HPDE6-E6E7 (cell line): ENCODE data around the gene FUCA1.
A peak's percentile ranks its signal among the peaks of the same experiment; 100 is the strongest.
"Not testable (repeated sequence)": the region's sequence is repeated elsewhere in the genome, so short reads cannot be mapped to it uniquely, and the experiment has no call there.

Source experiments
- DNase-seq: peaks from one replicate; pipeline ENCODE4 v3.0.0; 2011; ENCODE audit warnings: missing footprints; ENCODE audit errors: extremely low spot score

The FUCA1 gene

DNA sequence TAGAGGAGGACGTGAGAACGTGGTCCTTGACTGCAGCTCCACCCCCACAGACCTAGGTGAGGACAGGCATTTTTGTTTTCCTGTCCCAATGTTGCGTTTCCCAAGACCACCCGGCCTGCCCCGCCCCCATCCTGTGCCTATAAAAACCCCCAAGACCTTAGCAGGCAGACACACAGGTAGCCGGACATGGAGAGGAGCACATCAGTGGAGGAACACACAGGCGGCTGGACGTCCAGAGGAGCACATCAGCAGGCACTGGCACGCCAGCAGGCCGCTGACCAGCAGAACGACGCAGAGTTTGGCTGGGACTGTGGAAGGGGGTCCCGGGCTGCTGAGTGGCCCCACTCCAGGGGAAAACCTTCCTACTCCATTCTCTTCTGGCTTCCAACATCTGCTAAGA, 30.2 kb downstream of the FUCA1 start:
- no peak for DNase-seq

DNA sequence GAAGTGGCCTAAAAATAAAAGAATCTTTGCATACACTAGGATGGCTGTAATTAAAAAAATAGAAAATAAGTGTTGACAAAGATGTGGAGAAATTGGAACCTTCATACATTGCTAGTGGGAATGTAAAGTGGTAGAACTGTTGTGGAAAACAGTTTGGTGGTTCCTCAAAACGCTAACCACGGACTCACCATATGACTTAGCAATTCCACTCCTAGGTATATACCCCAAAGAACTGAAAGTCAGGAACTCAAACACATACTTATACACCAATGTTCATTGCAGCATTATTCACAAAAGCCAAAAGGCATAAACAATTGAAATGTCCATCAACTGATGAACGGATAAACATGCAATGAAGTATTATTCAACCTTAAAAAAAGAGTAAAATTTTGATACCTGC, 32.1 kb downstream of the FUCA1 start:
- no peak for DNase-seq

DNA sequence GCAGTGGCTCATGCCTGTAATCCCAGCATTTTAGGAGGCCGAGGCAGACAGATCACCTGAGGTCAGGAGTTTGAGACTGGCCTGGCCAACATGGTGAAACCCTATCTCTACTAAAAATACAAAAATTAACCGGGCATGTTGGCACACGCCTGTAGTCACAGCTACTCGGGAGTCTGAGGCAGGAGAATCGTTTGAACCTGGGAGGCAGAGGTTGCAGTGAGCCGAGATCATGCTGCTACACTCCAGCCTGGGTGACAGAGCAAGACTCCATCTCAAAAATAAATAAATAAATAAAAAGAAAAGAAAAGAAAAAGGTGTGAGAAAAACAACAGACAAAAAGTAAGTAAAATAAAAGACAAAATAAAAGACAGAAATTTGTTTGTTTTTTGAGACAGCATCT, 33.9 kb downstream of the FUCA1 start:
- not testable (repeated sequence) for DNase-seq

DNA sequence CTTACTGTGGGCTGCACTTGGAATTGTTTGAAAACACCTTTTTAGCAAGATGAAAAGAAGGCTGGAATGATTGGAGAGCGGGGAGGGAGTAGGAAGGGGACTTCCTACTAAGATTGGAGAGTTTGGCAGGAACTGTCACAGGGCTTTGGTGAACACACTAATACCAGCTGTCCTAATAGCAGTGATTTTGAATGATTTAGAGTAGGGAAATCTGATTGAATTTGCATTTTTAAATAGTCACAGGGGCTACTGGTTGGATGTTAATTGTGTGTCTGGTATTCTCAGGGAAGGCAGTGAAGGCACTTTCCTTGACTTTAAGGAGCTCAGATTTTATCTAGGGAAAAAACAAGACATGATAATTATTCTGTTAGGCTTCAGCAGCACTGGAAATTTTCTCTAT, 40.4 kb downstream of the FUCA1 start:
- no peak for DNase-seq

DNA sequence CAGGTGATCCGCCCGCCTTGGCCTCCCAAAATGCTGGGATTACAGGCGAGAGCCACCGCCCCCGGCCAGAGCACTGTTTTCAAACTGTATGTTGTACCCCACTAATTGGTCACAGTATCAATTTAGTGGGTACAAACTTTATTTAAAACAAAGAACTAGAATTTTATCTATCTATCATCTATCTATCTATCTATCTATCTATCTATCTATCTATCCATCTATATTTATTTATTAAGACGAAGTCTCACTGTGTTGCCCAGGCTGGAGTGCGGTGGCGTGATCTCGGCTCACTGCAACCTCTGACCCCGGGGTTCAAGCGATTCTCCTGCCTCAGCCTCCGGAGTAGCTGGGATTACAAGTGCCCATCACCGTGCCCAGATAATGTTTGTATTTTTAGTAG, 41.5 kb downstream of the FUCA1 start:
- DNase-seq = not testable (repeated sequence)

DNA sequence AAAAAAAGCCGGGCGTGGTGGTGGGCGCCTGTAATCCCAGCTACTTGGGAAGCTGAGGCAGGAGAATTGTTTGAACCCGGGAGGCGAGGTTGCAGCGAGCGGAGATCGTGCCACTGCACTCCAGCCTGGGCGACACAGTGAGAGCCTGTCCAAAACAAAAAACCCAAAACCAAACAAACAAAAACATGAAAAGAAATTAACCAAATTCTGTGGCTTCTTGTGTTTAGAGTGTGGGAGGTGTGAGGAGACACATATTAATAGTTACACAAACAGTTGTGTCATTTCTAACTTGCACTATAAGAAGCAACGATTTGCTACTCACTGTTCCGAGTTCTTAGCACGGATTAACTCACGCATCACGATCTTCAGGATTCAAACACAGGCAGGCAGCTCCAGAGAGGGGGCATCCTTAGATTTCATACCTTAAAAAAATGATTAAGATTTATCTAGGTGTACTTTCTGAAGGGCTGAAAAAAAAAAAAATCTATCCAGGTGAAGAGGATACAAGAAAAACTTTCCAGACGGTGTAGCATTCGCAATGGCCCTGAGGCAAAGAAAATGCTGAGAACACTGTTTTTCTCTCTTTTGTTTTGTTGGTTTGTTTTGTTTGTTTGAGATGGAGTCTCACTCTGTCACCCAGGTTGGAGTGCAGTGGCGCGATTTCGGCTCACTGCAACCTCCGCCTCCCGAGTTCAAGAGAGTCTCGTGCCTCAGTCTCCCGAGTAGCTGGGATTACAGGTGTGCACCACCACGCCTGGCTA, 42.1 kb downstream of the FUCA1 start:
- DNase-seq = no peak

DNA sequence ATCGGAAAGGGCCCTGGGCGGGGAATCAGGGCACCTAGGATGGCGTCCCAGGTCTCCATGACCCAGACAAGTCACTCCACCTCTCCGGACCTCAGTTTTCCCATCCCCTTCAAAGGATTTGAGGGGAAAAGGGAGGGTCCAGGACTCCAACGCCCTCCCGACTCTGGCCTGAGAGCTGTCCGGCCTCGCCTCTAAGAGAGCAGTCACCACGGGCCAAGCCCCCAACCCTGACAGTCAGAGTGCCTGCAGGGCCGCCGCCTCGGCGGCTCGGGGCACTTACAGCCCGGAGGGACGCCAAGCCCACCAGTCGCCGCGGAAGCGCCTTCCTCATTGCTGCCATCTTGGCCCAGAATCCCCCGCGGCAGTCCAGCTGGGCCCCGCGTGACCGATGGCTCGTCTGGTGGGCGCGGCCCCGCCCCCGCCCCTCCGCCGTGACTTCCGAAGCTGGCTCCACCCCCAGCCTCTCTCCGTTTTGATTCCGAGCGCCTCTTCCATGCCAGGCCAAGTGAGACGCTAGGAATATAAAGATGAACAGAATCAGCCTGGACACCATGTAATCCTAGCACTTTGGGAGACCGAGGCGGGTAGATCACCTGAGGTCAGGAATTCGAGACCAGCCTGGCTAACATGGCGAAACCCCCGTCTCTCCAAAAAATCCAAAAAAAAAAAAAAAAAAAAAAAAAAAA, 42.9 kb downstream of the FUCA1 start, which contains the start of gene HMGCL:
HMGCL (minus strand) TSS at position 354 of the 686 bp plus-strand sequence; CDS start at position 340, 14 bp downstream.
- DNase-seq = peak; percentile 89

DNA sequence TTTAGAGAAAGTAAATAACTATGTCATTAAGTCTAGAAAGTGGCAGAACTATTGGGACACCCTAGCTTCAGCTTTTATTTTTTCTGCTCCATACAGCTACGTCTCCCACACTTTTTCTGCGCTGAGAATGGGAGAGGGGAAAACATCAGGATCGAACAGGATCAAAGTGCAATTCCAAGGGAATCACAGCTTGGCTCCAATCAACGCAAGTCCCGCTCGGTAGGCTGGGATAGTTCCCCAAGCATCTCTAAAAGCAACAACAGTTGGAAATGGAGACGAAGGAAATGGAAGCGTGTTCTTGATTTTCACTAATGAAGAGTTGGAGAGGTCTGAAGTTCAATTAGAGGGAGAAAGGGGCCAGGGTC, 43.4 kb downstream of the FUCA1 start:
- DNase-seq = no peak

DNA sequence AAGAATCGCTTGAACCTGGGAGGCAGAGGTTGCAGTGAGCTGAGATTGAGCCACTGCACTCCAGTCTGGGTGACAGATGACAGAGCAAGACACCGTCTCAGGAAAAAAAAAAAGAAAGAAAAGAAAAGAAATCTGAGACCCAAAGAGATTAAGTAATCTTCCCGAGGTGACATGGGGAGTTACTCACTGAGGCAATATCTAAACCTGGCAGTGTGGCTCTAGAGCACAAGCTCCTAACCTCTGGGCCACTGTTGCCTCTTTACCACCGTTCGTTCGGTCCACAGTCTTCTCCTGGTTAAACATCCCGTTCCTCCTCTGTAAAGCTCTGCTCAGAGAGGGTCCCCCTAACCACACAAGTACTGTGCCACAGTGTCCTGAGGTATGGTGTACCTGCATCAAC, 44.3 kb downstream of the FUCA1 start:
- DNase-seq = no peak

DNA sequence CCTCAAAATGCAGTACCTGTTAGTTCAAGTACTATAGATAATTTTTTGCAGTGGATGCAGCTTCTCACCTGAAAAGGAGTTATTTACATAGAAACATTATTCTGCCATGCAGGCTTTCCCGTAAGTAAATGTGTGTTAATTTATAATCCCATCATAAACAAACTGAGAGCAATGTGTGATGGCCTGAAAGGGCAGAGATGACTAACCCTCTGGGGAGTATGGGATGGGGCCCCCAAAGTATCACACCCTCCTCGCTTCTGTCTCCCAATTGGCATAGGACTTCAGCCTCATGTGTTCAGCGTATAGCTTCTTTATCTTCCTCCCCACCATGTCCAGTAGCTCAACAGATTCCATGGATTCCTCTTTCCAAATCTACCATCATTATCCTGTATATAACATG, 50.5 kb downstream of the FUCA1 start:
- DNase-seq = no peak

DNA sequence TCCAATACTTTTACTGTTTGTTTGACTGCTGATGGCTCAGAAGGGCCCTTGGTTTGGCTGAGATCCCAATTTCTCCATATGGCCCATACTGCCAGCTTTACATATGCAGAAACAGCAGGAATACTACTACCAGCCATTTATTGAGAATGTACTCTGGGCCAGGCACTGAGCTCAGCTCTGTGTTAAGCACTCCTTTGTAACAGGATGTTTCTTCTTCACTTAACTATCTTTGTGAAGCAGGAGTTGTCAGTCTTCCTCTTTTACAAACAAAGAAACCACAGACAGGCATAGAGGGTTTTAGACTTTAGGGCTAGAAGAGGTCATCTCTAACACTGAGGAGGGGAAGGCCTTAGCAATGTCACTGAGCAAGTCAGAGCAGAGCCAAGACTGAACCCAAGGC, 51.2 kb downstream of the FUCA1 start:
- no peak for DNase-seq

DNA sequence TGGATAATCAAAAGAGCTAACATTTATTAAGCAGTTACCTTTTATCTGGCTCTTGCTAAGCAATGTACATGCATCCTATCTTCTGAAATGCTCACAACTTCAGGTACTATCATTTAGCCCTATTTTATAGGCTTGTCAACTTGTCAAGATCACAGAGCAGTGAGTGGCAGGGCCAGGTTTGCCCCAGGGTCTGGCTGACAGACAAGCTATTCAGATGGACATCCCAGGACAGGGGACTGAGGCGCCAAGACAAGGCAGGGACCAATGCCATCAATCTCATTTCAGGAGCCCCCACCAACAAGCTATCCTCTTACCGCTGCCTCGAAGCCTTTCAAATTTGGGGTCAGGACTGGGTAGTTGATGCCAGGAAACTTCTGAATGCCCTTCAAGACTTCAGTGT, 51.7 kb downstream of the FUCA1 start:
- DNase-seq = no peak

DNA sequence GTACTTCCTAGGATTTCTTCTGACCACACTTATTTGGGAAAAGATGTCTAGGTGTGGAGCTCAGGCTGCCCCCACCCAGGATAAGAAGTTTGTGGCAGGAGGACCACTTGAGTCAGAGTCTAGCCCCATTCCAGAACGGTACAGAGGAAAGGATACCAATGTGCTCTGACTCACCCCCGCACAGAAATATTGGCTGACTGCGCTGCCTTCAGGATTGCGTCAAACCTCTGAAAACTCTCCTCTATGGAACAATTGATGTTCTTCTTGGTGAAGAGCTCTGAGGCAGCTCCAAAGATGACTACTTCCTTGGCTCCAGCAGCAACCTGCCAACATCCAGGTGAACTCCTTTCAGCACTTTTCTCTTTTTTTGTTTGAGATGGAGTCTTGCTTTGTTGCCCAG, 54.1 kb downstream of the FUCA1 start:
- DNase-seq = no peak

DNA sequence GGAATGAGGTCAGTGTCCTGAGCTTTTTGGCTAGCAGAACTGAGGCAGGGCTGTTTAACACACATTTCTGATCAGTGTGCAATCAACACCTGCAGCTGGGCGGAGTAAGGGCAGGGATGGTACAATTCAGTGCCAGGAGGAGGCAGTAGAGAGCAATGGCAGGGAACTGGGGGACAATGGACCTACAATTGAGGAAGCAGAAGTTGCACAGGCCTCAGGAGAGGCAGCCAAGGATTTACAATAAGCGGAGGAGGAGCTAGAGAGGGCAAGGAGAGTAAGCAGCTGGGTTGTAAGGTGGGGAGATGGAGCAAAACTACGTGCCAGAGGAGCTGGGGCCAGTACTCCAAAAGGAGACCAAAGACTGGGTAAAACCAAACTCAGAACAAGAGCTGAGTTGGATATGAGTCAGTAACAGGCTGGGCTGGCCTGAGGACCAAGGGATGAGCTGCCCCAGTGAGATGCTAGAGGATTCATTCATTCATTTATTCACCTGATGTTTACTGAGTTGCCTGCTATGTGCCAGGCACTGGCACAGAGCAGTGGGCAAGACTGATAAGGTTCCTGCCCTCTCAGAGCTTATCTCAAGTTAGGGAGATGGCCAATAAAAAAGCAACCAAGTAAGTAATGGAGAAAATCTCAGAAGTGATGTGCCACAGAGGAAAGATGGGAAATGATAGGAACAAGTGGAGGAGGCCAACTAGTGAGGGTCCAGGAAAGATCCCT, 57.1 kb downstream of the FUCA1 start:
- no peak for DNase-seq

DNA sequence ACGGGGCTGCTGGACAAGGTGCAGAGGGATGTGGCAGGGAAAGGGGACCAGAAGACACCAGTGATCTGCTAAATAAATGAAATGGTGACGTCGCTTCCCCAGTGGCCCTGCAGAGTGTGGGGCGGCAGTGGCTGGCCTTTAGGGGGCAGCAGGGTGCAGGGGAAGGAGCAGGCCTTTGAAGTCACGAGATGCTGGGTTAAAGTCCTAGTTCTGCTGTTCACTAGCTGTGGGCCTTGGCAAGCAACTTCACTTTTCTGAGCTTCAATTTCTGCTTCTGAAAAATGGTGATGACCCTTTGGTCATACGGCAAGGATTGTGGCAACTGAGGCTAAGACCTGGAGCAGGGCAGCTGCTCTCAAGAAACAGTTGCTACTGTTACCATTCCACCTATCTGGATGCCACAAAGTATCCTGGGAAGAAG, 58.3 kb downstream of the FUCA1 start:
- peak; percentile 75 for DNase-seq

DNA sequence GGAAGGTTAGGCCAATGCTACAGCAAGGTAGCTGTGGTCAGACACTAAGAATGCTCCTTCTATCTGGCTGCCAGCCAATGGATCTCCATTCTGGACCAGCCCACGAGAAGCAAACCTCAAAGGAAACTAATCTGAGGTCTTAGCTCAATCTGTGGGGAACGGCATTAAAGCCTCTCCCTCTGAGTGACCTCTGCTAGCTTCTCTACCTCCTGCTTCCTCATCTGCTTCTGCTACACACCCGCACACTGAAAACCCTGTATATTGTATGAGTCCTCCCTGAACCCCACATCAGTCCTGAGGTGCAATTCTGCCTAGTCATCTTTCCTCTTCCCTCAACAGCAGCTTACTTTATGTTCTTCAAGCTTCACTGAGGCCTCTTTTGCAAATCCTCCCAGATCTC, 60.6 kb downstream of the FUCA1 start:
- DNase-seq = no peak

DNA sequence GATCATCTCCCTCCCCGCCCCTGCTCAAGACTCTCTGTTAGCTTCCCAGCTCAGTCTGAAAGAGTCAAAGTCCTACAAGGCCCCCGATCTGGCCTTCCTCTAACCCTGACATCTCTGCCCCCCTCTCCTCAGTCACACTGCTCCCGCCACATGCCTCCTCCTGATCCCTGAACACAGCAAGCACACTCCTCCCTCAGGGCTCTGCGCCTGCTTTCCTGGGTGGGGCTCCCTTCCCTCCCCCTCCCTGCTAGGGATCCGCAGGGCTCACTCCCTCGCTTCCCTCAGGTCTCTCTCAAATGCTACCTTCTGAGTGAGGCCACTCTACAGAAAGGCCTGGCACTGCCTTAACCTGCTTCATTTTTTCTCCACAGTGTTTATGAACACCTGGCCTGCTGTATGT, 61.8 kb downstream of the FUCA1 start:
- no peak for DNase-seq

DNA sequence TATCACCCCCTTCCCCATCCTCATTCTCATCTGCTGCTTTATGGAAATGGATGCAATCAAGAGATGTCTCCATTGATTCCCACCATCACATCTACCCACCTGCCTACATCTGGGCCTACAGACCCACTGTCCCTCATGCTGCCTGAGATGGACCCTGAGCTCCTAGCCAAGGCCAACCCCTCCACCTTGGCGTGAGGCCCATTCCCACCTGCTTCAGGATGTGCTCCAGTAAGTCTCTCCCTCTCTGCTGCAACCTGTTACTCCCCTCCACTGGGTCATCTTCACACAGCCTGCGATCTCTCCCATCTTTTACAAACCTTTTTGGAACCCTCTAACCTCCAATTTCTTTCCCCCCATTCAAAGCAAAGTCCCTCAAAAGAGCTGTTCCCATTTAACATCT, 63.1 kb downstream of the FUCA1 start:
- no peak for DNase-seq

DNA sequence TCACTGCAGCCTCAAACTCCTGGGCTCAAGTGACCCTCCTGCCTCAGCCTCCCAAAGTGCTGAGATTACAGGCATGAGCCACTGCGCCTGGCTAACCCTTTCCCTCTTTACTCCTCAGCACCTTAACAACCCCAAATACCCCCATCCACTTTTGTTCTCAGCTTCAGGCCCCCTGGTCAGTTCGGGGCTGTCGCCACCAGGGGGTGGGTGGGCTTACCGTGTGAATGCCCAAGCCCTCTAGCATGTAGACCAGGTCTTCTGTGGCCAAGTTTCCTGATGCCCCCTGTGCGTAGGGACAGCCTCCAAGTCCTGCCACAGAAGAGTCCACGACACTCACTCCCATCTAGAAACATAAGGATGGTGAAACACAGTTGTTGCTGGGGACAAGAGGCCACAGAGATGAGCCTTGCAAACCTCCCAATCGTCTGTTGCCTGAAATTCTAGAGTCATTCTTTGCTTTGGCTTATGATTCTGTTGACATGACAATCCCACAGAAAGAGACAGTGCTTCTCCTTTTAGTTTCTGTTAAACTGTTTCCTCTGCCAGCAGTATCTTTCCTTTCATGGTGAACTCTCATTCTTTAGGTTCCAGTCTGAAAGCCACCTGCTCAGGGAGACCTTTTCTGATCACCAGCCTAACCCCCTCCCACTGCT, 63.8 kb downstream of the FUCA1 start:
- DNase-seq = no peak

DNA sequence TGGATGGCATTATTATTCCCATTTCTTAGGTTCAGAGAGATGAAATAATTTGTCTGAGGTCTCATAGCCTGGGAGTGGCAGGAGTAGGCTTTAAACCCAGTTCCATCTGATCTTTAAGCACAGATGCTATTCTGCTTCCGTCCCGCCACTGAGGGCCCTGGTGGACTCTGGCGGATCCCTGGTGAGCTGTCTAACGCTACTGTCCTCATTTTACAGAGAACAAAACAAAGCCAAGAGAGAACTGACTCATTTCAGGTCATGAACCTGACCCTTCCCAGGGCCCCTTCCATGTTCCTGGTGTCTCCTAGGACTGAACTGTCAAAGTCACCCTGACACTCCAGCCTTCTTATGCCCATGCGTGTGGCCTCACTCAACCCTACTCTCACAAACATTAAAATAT, 64.4 kb downstream of the FUCA1 start:
- no peak for DNase-seq

DNA sequence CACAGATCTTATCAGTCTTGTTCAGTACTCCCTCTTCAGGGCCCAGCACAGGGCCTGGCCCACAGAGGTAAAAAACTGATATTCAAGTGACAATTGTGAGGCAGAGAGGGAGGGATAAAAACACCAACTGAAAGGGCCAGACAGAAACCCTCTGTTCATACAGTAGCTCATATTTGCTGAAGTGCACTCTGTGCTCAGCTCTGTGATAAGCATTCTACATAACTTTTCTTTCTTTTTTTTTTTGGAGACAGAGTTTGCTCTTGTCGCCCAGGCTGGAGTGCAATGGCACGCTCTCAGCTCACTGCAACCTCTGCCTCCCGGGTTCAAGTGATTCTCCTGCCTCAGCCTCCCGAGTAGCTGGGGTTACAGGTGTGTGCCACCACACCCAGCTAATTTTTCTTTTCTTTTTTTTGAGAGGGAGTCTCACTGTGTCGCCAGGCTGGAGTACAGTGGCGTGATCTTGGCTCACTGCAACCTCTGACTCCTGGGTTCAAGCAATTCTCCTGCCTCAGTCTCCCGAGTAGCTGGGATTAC, 65.2 kb downstream of the FUCA1 start:
- not testable (repeated sequence) for DNase-seq

DNA sequence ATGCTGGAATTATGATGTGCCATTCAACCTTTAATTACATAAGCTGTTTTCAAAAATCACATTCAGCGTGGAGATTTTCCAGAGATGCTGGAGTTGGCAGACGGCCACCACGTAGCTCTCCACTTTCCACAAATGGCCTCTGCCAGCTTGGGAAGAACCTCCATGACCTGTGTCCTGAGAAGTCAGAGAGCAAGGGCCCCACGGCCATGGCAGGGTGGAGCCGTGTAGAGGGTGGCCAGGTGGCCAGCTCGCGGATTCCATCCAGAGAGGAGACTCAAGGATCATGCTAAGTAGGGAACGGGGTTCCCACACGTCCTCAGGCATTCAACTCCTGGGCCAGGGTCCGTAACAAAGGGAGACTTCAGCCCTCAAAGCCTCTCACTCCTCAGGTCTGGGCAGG, 66.2 kb downstream of the FUCA1 start:
- DNase-seq = no peak
